Fibroblast of upper back skin (primary cell): Measurements from ENCODE around the gene GRID1.
A peak's percentile ranks its signal among the peaks of the same experiment; 100 is the strongest.

Experiments
- DNase-seq: peaks from one replicate; pipeline ENCODE4 v3.0.0-alpha.2; 2013

GRID1 gene

GRCh38 chr10:85902051-85902450 lies 464.5 kb downstream of the GRID1 start:
- DNase-seq, result peak; percentile 3

- DNase-seq, result no peak
Observed at GRCh38 chr10:85901599-85901998, 465.0 kb downstream of the GRID1 start.

DNA sequence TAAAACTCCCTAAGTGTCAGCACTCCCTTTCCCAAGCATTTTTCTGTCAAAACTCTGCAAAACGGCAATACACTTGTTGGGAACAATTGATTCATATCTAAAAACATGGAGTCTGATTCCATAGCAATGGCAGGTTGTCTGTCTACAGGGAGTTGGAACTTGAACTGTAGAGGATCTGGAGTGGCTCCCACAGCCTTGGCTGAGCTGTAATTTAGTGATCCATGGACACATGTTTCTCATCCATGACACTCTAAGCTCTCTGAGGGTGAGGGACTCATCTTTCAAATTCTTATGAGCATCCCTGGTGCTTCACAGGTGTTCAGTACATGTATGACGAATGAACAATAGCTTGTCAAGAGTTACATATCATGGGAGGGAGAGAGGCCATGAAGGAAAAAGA lies 466.1 kb downstream of the GRID1 start:
- DNase-seq, result no peak

DNA sequence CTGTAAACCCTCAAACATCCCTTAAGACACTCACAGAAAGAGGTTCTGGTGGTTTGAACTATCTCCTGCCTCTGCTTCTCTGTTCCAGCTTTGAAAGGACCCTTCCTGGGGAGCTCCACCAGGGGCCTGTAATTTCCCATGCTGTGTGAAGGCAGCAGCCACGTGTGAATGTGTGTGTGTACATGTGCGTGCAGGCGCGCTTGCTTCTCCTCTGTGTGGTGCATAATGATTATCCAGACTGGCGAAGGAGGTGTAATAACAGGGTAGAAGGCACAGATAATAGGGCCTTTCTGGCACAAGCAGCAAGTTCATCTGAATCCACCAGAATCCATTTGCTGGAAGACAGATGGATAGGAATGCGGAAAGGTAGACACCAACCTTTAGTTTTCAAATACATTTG lies 466.5 kb downstream of the GRID1 start:
- DNase-seq, result no peak

GRCh38 chr10:85891472-85891871 lies 475.1 kb downstream of the GRID1 start:
- DNase-seq, result no peak

DNA sequence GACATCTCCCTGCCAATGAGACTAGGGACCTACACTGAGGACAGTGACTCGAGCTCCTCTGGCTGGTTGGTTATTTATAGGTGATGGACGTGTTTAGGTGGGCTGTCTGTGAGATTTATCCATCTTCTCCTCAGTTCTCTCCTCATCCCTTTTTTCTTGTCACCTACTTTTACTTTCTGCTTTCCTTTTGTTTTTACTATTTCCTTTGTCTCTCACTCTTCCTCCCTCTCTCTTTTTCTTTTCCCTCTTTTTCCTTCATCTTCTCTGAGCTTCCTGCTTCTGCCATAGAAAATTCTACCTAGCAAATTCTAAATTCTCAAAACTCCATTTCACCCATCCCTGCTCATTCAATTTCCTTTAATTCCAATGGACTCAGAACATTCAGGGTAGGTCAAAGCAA lies 478.0 kb downstream of the GRID1 start:
- DNase-seq, result no peak

- DNase-seq, result no peak
Observed at GRCh38 chr10:85888004-85888403, 478.6 kb downstream of the GRID1 start.

- no peak for DNase-seq
Observed at GRCh38 chr10:85874208-85874607, 492.4 kb downstream of the GRID1 start.

- no peak for DNase-seq
Observed at GRCh38 chr10:85873063-85873462, 493.5 kb downstream of the GRID1 start.

DNA sequence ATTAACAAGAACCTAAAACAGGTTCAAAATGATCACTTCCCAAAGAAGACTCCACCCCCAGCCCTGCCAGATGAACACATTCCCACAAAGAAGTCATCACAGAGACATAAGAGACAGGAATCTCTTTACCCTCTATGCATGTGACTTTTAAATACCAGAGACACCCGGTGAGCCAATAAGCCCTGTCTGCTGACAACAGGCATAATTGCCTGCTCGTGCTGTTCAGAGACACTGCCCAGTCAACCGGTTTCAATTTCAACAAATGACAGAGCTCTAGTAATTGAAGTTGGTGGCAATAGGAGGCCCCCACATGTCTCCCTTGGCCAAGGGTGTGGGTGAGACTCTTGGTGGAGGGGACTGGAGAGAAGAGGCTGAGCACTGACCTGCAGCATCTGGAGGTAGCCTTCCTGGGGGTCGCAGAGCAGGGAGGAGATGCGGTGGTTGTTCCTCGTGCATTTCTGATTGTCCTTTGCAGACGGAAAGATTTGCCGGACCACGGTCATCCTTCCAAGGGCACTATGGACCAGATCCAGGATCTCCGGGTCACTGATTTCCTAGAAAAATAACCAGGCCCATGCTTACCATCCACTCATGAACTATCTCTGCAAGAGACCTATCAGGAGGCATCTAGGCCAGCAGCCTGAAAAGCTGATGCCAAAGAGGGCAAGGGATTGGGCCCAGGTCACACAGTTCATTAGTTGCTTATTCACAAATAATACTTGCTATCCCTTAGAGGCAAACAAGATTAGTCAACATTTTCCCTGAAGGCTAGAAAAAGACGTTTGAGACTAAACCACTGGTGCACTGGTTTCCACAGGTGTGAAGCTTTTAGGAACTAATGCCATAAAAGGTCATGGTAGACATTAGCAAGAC lies 497.7 kb downstream of the GRID1 start:
- no peak for DNase-seq

- DNase-seq, result no peak
Observed at GRCh38 chr10:85864868-85865526, 501.6 kb downstream of the GRID1 start.

DNA sequence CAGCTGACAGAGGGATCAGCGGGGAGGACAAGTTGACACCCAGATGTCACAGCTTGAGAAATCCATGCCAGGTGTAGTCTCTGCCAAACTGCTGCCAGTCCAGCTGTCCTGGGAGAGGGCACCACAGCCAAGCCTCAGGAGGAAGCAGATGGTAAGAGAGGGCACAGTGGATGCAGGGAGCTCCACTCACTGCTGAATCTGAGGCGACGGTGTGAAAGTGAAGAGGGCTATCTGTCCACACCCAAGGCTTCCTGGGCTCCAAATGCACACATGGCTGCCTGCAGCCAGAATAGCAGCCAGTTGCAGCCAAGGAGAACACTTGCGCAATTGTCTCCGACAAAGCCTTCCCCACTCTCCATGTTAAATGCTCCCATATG lies 502.4 kb downstream of the GRID1 start:
- no peak for DNase-seq

- no peak for DNase-seq
Observed at GRCh38 chr10:85863301-85864172, 503.1 kb downstream of the GRID1 start.

- DNase-seq, result no peak
Observed at GRCh38 chr10:85862771-85863170, 503.8 kb downstream of the GRID1 start.

DNA sequence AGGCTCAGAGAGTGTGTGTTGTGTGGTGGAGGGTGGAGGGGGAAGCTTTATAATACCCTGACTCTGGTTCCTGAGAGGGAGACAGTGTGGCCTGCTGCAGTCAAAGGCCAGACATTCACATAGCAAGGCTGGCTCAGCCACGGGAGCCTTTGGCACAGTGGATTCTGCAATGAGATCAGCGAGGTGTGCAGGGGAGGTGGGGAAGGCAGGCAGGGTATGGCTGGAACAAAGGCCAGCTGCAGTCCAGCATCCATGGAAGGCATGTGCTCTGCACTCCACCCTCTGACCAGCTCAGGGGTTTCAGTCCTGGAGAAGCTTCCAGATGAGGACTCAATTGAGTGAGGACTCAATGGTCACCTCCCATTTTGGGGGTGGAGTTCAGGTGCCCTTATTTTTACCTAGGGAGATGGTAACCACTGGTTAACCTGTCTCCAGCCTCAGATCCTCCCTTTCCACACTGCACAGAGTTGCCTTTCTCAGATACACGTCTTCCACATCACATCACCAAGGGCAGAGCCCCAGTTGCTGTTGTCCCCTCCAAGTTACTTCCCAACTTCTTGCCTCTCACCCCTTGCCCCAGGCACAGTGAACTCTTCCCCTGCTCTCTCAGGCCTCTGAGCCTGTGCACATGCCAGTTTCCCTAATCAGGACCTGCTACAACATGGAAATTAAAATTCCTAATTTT lies 504.9 kb downstream of the GRID1 start:
- no peak for DNase-seq

- no peak for DNase-seq
Observed at GRCh38 chr10:85859859-85860258, 506.7 kb downstream of the GRID1 start.

DNA sequence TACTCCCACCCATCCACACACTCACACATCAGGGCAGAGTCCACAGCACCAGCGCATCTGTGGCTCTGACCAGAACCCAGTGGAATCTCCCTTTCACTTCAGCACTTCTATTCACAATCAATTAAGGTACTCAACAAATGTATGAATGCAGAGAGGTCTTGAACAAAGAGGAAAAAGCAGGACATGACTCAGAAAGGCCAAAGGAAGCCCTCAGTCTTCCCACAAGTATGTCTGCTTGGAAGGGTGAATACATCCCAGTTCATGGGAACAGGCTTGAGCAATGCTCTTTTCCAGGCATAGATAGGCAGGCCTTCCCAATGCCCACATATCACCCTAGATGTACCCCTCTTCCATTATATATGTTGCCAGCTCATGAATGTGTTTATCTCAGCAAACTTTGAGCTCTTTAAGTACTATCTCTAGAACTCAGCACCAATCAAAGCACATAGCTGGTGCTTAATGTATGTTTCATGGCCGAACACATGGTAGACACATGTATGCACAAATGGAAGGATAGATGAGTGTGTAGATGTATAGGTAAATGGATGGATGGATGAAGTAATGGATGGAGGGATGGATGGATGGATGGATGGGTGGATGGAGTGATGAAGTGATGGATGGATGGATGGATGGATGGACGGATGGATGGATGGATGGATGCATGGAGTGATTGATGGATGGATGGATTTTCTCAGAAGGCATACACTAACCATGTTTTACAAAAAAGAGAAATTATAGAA lies 507.6 kb downstream of the GRID1 start:
- no peak for DNase-seq

DNA sequence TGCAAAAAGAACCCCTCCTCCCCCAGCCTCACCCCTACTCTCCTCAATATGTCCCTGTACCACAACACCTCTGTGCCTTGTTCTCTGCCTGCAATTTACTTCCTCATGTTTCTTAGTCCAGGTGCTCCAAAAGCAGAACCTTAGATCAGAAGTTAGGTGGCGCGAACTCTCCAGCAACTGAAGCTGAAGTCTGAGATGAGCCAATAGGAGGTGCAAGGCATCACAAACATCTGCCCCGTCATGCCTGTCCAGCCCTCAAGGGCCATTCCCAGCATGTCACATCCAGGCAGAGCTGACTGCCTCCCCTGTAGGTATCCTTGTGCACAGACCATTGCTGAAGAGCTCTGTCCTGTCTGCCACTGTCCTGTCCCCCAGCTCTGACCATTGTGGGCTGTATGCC lies 508.8 kb downstream of the GRID1 start:
- no peak for DNase-seq

DNA sequence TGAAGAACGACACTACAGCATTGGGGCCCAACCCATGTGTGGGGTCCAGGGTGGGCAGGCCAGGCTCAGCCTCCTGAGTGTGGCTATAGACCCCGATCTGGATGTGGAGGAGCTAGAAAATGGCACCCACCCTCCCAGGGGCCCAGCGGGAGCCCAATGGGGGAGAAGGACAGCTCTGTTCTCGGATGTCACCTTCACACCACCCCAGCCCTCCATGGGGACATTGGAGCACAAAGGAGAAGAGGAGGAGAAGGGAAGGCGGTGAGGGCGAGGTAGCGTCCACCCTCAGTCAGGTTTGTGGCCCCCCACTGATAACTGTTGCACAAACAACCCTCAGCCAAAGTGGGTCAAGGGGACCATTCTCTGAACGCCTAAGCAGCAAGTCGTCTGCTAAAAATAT lies 509.3 kb downstream of the GRID1 start:
- DNase-seq, result no peak

GRCh38 chr10:85851934-85852333 lies 514.7 kb downstream of the GRID1 start:
- no peak for DNase-seq

GRCh38 chr10:85851325-85851724 lies 515.3 kb downstream of the GRID1 start:
- peak; percentile 56 for DNase-seq

DNA sequence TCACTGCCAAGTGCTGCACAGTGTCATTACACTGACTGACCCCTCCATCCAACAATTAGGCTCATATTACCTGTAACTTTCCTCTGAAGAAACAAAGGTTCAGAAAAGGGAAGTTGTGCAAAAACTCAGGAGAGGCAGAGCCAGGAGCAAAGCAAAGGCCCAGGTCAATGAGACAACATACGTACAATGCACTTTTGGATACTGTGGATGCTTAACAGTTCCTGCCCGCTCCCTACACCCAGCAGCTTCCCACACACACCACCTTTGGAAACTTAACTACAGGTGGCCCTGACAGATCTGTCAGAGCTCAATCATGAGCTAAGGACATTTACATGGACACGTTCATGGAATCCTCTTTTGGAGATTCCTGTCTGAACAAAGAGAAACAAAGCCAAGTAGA lies 515.9 kb downstream of the GRID1 start:
- DNase-seq, result no peak
